Natural killer cell (primary cell): ENCODE measurements around the gene SGCD. TPM values are rescaled to one million over a fixed set of nuclear protein-coding genes. Genes with fewer than 3 reads are reported as not detected.

Experiments
- ATAC-seq, 3 donors: fragments of 150-1000 bp in 2 of 3; fragments of 200-7000 bp in 1 of 3; cut with Tn5 transposase; 1 replicate in 1 of 3; 2 replicates in 2 of 3; pipeline ENCODE4 v1.10.0; 2021; ENCODE audit warnings: mild to moderate bottlenecking in 2 of 3, moderate library complexity in 2 of 3
- DNase-seq, 2 donors: peaks; one replicate each; pipeline versions ENCODE4 v3.0.0 to v3.0.0-alpha.2; 2013 to 2021; ENCODE audit warnings: mixed read lengths in 1 of 2
- H3K27ac ChIP-seq: one replicate; pipeline ENCODE4 v1.5.1; 2013; ENCODE audit warnings: mild to moderate bottlenecking, low read length
- H3K27me3 ChIP-seq: one replicate; pipeline ENCODE4 v1.6.1; 2013; ENCODE audit warnings: low read length; ENCODE audit not compliant: control insufficient read depth, insufficient read depth
- H3K36me3 ChIP-seq: one replicate; pipeline ENCODE4 v1.6.1; 2013; ENCODE audit warnings: low read length; ENCODE audit not compliant: control insufficient read depth, insufficient read depth
- H3K4me1 ChIP-seq: one replicate; pipeline ENCODE4 v1.6.1; 2013; ENCODE audit warnings: low read length; ENCODE audit not compliant: control insufficient read depth, insufficient read depth
- H3K4me3 ChIP-seq: one replicate; pipeline ENCODE4 v1.5.1; 2013; ENCODE audit warnings: low read length
- H3K9me3 ChIP-seq: one replicate; pipeline ENCODE4 v1.6.1; 2013; ENCODE audit warnings: low read length; ENCODE audit not compliant: control insufficient read depth, insufficient read depth
- H3K27ac Mint-ChIP-seq, 2 donors: one replicate each; pipeline ENCODE4 v1.8.0; 2022; ENCODE audit warnings: mild to moderate bottlenecking in 2 of 2, mixed read lengths in 2 of 2, moderate library complexity in 1 of 2
- H3K27me3 Mint-ChIP-seq, 2 donors: one replicate each; pipeline ENCODE4 v1.8.0; 2022; ENCODE audit warnings: low read depth in 2 of 2, mixed read lengths in 2 of 2
- H3K36me3 Mint-ChIP-seq: one replicate; pipeline ENCODE4 v1.8.0; 2022; ENCODE audit warnings: mixed read lengths
- H3K4me1 Mint-ChIP-seq, 2 donors: one replicate each; pipeline ENCODE4 v1.8.0; 2022; ENCODE audit warnings: mixed read lengths in 2 of 2
- H3K4me3 Mint-ChIP-seq: one replicate; pipeline ENCODE4 v1.8.0; 2022; ENCODE audit warnings: mild to moderate bottlenecking, moderate library complexity, mixed read lengths
- H3K9me3 Mint-ChIP-seq, 2 donors: one replicate each; pipeline ENCODE4 v1.8.0; 2022; ENCODE audit warnings: mixed read lengths in 2 of 2
- WGBS: methylation state at CpG from one replicate; pipeline ENCODE4 v1.1.7; 2013; ENCODE audit warnings: missing lambda C conversion rate; ENCODE audit not compliant: insufficient coverage; 5-methylcytosine and 5-hydroxymethylcytosine counted together
- intact Hi-C: fragments of 100-400 bp; cut with micrococcal nuclease; formaldehyde crosslinking; loops from one replicate; pipeline ENCODE4 v1.14.2; 2022
- total RNA-seq, 4 donors: library from RNA; stranded (reverse); fragments of 120-200 nt in 1 of 4; gene quantifications; one replicate each; pipeline versions ENCODE4 v1.2.3 to v1.2.4, GENCODE V29; 2013 to 2022
- TF ChIP-seq, protein P1 (sequence below): fragments of 200-600 bp; IDR thresholded peaks from one replicate; pipeline ENCODE4 v1.8.0; 2022; ENCODE audit warnings: antibody characterized with exemption

The SGCD gene
- total RNA-seq, 3 donors from 2014 or later (not counting 1 experiment from before 2014, with no cell fraction given): 0.32 to 2.0 (median 1.4) TPM

DNA sequence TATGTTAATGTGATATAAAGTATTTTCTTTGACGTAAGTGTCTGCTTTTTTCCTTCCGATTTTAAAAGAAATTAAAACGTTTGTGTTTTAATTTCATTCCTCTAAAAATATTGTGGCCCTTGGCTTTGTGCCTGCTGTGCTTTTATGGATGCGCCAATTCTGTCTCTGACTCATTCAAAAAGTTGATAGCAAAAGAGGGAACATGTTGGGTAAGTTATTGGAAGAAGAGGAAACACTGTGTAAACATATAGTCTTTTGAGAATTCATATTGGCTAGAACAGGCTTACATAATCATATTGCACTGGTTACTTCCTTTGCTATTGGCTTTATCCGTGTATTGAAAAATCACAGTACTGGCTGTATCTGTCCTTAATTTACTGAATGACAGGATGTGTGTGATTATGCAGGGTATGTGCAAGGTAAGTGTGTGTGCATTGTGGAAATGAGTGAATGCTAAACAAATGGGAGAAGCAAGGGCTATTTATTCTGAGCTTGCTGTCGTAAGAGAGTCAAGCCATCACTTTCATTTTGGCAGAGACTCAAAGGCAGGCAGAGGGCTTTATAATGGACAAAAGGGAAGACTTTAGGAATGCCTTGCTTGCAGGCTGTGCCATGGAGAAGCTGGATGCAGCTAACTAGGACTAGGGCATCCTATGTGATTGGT, 67.8 kb downstream of the SGCD start:
- Histone ChIP-seq H3K36me3 (no peaks in the 10 kb centered on the region), H3K4me1 (no peaks in the 10 kb centered on the region), H3K27me3 (no peaks in the 10 kb centered on the region), H3K27ac (no peak overlapping the region), H3K4me3 (no peak overlapping the region), H3K9me3 (no peaks in the 10 kb centered on the region)
- TF ChIP-seq, protein P1, sequence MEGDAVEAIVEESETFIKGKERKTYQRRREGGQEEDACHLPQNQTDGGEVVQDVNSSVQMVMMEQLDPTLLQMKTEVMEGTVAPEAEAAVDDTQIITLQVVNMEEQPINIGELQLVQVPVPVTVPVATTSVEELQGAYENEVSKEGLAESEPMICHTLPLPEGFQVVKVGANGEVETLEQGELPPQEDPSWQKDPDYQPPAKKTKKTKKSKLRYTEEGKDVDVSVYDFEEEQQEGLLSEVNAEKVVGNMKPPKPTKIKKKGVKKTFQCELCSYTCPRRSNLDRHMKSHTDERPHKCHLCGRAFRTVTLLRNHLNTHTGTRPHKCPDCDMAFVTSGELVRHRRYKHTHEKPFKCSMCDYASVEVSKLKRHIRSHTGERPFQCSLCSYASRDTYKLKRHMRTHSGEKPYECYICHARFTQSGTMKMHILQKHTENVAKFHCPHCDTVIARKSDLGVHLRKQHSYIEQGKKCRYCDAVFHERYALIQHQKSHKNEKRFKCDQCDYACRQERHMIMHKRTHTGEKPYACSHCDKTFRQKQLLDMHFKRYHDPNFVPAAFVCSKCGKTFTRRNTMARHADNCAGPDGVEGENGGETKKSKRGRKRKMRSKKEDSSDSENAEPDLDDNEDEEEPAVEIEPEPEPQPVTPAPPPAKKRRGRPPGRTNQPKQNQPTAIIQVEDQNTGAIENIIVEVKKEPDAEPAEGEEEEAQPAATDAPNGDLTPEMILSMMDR: no peak
- 86% methylated on average over 5 of the region's 6 CpGs for WGBS
- ATAC-seq: no peak
- no peaks in the 10 kb centered on the region for H3K4me1 Mint-ChIP-seq
- no peak overlapping the region for H3K4me3 Mint-ChIP-seq
- no peaks in the 10 kb centered on the region for H3K27me3 Mint-ChIP-seq
- no peak for DNase-seq
- no peaks in the 10 kb centered on the region for H3K36me3 Mint-ChIP-seq
- intact Hi-C loops: no loop called here
- no peak overlapping the region for H3K27ac Mint-ChIP-seq
- no peaks in the 10 kb centered on the region for H3K9me3 Mint-ChIP-seq

DNA sequence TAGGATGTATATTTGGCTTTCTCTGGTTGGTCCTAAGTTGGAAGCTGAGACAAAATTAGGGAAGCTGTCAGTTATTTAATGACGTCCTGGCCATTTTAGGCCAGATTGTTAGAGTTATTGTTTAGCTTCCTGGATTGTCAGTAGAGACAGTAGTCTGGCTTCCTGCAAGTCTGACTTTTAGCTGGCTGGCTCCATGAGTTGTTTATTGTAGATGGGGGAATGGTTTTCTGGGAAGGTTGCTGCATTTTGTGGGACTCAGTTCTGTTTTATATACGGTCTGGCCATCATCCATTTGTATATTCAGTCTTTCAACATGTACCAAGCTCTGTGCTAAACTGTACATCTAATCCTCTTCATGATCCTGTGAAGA, 68.3 kb downstream of the SGCD start:
- no peak overlapping the region for H3K27ac Mint-ChIP-seq
- no peaks in the 10 kb centered on the region for H3K9me3 ChIP-seq
- WGBS: 50% methylated on average over 2 of the region's 2 CpGs
- H3K36me3 Mint-ChIP-seq: no peaks in the 10 kb centered on the region
- DNase-seq: no peak
- H3K4me1 Mint-ChIP-seq: no peaks in the 10 kb centered on the region
- H3K36me3 ChIP-seq: no peaks in the 10 kb centered on the region
- TF ChIP-seq, protein P1: no peak
- intact Hi-C loops: no loop called here
- H3K4me3 Mint-ChIP-seq: no peak overlapping the region
- H3K9me3 Mint-ChIP-seq: no peaks in the 10 kb centered on the region
- no peaks in the 10 kb centered on the region for H3K27me3 Mint-ChIP-seq
- H3K27me3 ChIP-seq: no peaks in the 10 kb centered on the region
- ATAC-seq: no peak
- no peak overlapping the region for H3K27ac ChIP-seq
- H3K4me1 ChIP-seq: no peaks in the 10 kb centered on the region
- no peak overlapping the region for H3K4me3 ChIP-seq

DNA sequence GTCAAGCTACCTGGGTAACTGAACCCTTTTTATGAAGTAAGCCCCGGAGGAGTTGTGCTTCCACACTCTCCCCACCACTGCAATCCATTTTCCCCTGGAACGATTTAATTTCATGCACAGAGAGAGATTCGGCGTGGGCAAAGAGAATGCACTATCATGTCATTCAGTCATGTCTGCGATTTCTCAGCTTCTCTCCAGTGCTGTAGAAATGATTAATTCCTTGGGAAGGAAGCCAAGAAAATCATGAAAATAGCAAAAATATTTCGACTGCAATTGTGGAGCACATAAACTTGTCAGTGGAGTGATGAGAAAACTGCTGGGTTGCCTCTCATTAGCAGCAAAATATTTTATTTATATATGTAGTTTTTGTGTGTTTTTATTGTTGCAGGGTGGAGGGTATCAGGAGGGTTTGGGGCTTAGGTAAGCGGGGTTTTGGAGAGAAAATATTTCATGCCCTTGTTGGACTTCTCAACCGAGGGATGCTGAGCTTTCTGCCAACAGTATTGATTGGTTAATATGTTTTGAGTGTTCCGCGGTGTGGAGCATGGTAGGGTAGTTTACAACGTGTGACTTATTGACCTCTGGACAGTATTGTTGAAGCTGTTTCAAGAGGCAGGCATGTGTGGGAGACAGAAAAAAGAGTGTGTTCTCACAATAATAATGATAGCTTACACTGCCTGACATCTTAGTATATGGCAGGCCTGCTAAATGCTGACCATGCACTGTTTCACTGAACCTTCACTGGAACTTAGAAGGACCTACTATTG, 69.3 kb downstream of the SGCD start:
- no peak overlapping the region for H3K27ac ChIP-seq
- TF ChIP-seq, protein P1: no peak
- no peak overlapping the region for H3K27ac Mint-ChIP-seq
- intact Hi-C loops: no loop called here
- no peaks in the 10 kb centered on the region for H3K4me1 Mint-ChIP-seq
- no peaks in the 10 kb centered on the region for H3K36me3 Mint-ChIP-seq
- H3K36me3 ChIP-seq: no peaks in the 10 kb centered on the region
- H3K4me3 ChIP-seq: no peak overlapping the region
- 88% methylated on average over 11 of the region's 11 CpGs for WGBS
- H3K27me3 ChIP-seq: no peaks in the 10 kb centered on the region
- H3K4me1 ChIP-seq: no peaks in the 10 kb centered on the region
- H3K9me3 ChIP-seq: no peaks in the 10 kb centered on the region
- no peak overlapping the region for H3K4me3 Mint-ChIP-seq
- no peak for ATAC-seq
- H3K9me3 Mint-ChIP-seq: no peaks in the 10 kb centered on the region
- no peaks in the 10 kb centered on the region for H3K27me3 Mint-ChIP-seq
- DNase-seq: no peak

DNA sequence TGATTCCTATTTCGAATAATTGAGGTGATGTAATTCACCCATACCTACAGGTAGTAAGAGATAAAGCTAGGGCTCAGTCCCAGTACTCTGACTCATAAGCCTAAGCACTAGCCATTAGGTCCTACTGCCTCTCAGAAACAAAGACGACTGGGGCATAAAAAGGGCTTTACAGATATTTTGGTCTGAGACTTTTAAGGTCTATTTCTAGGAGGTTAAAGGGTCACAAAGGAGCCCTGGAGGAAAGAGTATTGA, 69.8 kb downstream of the SGCD start:
- H3K9me3 Mint-ChIP-seq: no peaks in the 10 kb centered on the region
- no peaks in the 10 kb centered on the region for H3K4me1 Mint-ChIP-seq
- intact Hi-C loops: no loop called here
- no peaks in the 10 kb centered on the region for H3K36me3 Mint-ChIP-seq
- DNase-seq: no peak
- Histone ChIP-seq H3K9me3 (no peaks in the 10 kb centered on the region), H3K27me3 (no peaks in the 10 kb centered on the region), H3K36me3 (no peaks in the 10 kb centered on the region), H3K4me1 (no peaks in the 10 kb centered on the region), H3K4me3 (no peak overlapping the region), H3K27ac (no peak overlapping the region)
- TF ChIP-seq, protein P1: no peak
- H3K27me3 Mint-ChIP-seq: no peaks in the 10 kb centered on the region
- WGBS: 85% methylated on average over 2 of the region's 2 CpGs
- no peak for ATAC-seq
- no peak overlapping the region for H3K4me3 Mint-ChIP-seq
- H3K27ac Mint-ChIP-seq: no peak overlapping the region
